A549 (cell line): ENCODE measurements around the gene SBF1. TPM values are rescaled to one million over a fixed set of nuclear protein-coding genes. Genes with fewer than 3 reads are reported as not detected.
A peak's percentile ranks its signal among the peaks of the same experiment; 100 is the strongest.

ENCODE experiments used
- ATAC-seq, 2 experiments: fragments of 200-7000 bp in 1 of 2; fragments of >200 bp in 1 of 2; cut with Nextera tagmentation in 1 of 2; cut with Tn5 transposase in 1 of 2; 3 replicates each; pipeline versions ENCODE4 v1.8.0 to v1.9.1; 2018 to 2020; ENCODE audit warnings: mild to moderate bottlenecking in 1 of 2, moderate library complexity in 1 of 2
- CTCF ChIA-PET: fragments of 300-600 bp; sonication (Branson Sonifier 250); formaldehyde crosslinking; extraction: SDS; loops from one replicate; lab custom pipeline; 2021; ENCODE audit warnings: antibody characterized with exemption, inconsistent platforms; lab: Yijun Ruan, JAX
- POLR2A ChIA-PET: fragments of 350-600 bp; formaldehyde crosslinking; extraction: SDS; loops from one replicate; lab custom pipeline; 2021; ENCODE audit warnings: antibody characterized with exemption, inconsistent platforms; lab: Yijun Ruan, JAX
- DNase-seq, 2 experiments: peaks; one replicate each; pipeline versions ENCODE4 v3.0.0 to v3.0.0-alpha.2; 2011 to 2016; ENCODE audit warnings: low read depth in 1 of 2, low spot score in 1 of 2
- FAIRE-seq: peaks from 2 replicates; lab custom pipeline; 2011; peaks lifted over from hg19 to GRCh38; lab: Jason Lieb, UNC
- H3K27ac ChIP-seq, 2 experiments: fragments of >200 bp; sonication (Bioruptor Twin); formaldehyde crosslinking; 3 replicates each; pipeline ENCODE4 v1.5.1; 2016 to 2017
- H3K4me1 ChIP-seq: fragments of >200 bp; sonication (Bioruptor Twin); formaldehyde crosslinking; 3 replicates; pipeline ENCODE4 v1.6.1; 2016
- H3K4me2 ChIP-seq: fragments of >200 bp; sonication (Bioruptor Twin); formaldehyde crosslinking; 3 replicates; pipeline ENCODE4 v1.6.1; 2016
- H3K4me3 ChIP-seq: fragments of >200 bp; sonication (Bioruptor Twin); formaldehyde crosslinking; 3 replicates; pipeline ENCODE4 v1.5.1; 2016
- H3K9me3 ChIP-seq: fragments of >200 bp; sonication (Bioruptor Twin); formaldehyde crosslinking; 3 replicates; pipeline ENCODE4 v1.6.1; 2016
- BHLHE40 ChIP-seq: IDR thresholded peaks from 2 replicates; pipeline ENCODE4 v1.6.1; 2012; ENCODE audit warnings: low read depth, low read length, inconsistent platforms
- CEBPB ChIP-seq, 2 experiments: fragments of >200 bp in 1 of 2; sonication (Bioruptor Twin) in 1 of 2; formaldehyde crosslinking in 1 of 2; IDR thresholded peaks; 2 replicates each; pipeline ENCODE4 v1.6.1; 2012 to 2016
- CHD2 ChIP-seq: fragments of 150-350 bp; IDR thresholded peaks from 2 replicates; pipeline ENCODE4 v1.6.1; 2014; ENCODE audit warnings: low read length; ENCODE audit not compliant: partially characterized antibody
- CHD4 ChIP-seq: fragments of 200-600 bp; sonication (generic); IDR thresholded peaks from 2 replicates; pipeline ENCODE4 v1.6.1; 2016; ENCODE audit warnings: antibody characterized with exemption, mild to moderate bottlenecking, borderline replicate concordance
- EHF ChIP-seq: fragments of 250-450 bp; sonication (Bioruptor Pico); IDR thresholded peaks from 2 replicates; pipeline ENCODE4 v1.5.0; 2020; ENCODE audit warnings: mild to moderate bottlenecking
- ESRRA ChIP-seq: fragments of 150-350 bp; IDR thresholded peaks from 2 replicates; pipeline ENCODE4 v1.6.1; 2014; ENCODE audit warnings: mild to moderate bottlenecking, low read length, borderline replicate concordance
- FOSL2 ChIP-seq, 2 experiments: fragments of 450-650 bp in 1 of 2; fragments of >200 bp in 1 of 2; sonication (Bioruptor Twin) in 1 of 2; formaldehyde crosslinking; IDR thresholded peaks; 2 replicates each; pipeline versions ENCODE4 v1.5.0 to v1.6.1; 2016 to 2020; ENCODE audit warnings: mild to moderate bottlenecking in 1 of 2, moderate library complexity in 1 of 2
- FOXS1 ChIP-seq: fragments of 250-450 bp; sonication (Bioruptor Pico); IDR thresholded peaks from 2 replicates; pipeline ENCODE4 v1.5.0; 2020; ENCODE audit warnings: mild to moderate bottlenecking, moderate library complexity
- GATA3 ChIP-seq: IDR thresholded peaks from 2 replicates; pipeline ENCODE4 v1.6.1; 2012; ENCODE audit warnings: borderline replicate concordance
- JUNB ChIP-seq: fragments of >200 bp; sonication (Bioruptor Twin); formaldehyde crosslinking; IDR thresholded peaks from 2 replicates; pipeline ENCODE4 v1.6.1; 2016
- PHF8 ChIP-seq: fragments of 200-600 bp; sonication (generic); IDR thresholded peaks from 2 replicates; pipeline ENCODE4 v1.6.1; 2016; ENCODE audit warnings: low read depth, mild to moderate bottlenecking, antibody characterized with exemption, moderate library complexity, borderline replicate concordance
- POLR2A ChIP-seq: IDR thresholded peaks from 2 replicates; pipeline ENCODE4 v1.6.1; 2012; ENCODE audit warnings: mild to moderate bottlenecking, low read length
- POLR2AphosphoS2 ChIP-seq: conservative IDR thresholded peaks from 2 replicates; pipeline ENCODE4 v1.6.1; 2012; ENCODE audit warnings: low read length, improper control_type of control experiment, inconsistent platforms
- SREBF2 ChIP-seq: fragments of 450-650 bp; IDR thresholded peaks from 2 replicates; pipeline ENCODE4 v1.6.1; 2014; ENCODE audit warnings: mild to moderate bottlenecking, moderate library complexity
- ZC3H11A ChIP-seq: fragments of 450-650 bp; IDR thresholded peaks from 2 replicates; pipeline ENCODE4 v1.6.1; 2014; ENCODE audit warnings: antibody characterized with exemption, mild to moderate bottlenecking
- WGBS: methylation state at CpG from one replicate; pipeline ENCODE4 v1.1.6; 2017; ENCODE audit errors: missing lambda C conversion rate; 5-methylcytosine and 5-hydroxymethylcytosine counted together
- polyA plus RNA-seq, 4 experiments: library from polyadenylated mRNA; depleted of rRNA in 3 of 4; stranded (reverse); fragments of >200 nt; fragmentation: RNase III in 1 of 4; extraction: RNeasy Plus Mini Kit Qiagen cat#74134 plus additional on column Dnase treatment in 1 of 4; gene quantifications; 2 replicates in 3 of 4; 3 replicates in 1 of 4; pipeline ENCODE4 v1.2.3, GENCODE V29; 2011 to 2017
- TF ChIP-seq, protein P1 (sequence below): IDR thresholded peaks from 2 replicates; pipeline ENCODE4 v1.6.1; 2012
- TF ChIP-seq, protein P2 (sequence below): fragments of >200 bp; sonication (Bioruptor Twin); formaldehyde crosslinking; IDR thresholded peaks from 3 replicates; pipeline ENCODE4 v1.5.1; 2016
- TF ChIP-seq, protein P3 (sequence below): fragments of 450-650 bp; IDR thresholded peaks from 2 replicates; pipeline ENCODE4 v1.6.1; 2014; ENCODE audit warnings: antibody characterized with exemption
- TF ChIP-seq, protein P4 (sequence below): IDR thresholded peaks from 2 replicates; pipeline ENCODE4 v1.6.1; 2012
- TF ChIP-seq, protein P5 (sequence below): fragments of 150-350 bp; IDR thresholded peaks from 2 replicates; pipeline ENCODE4 v1.6.1; 2014; ENCODE audit warnings: low read depth, mild to moderate bottlenecking, low read length
- TF ChIP-seq, protein P6 (sequence below): fragments of 250-450 bp; sonication (Bioruptor Pico); IDR thresholded peaks from 2 replicates; pipeline ENCODE4 v1.5.0; 2020; ENCODE audit warnings: low read depth, mild to moderate bottlenecking, moderate library complexity
- TF ChIP-seq, protein P7 (sequence below): fragments of >200 bp; sonication (Bioruptor Twin); formaldehyde crosslinking; IDR thresholded peaks from 3 replicates; pipeline ENCODE4 v1.6.1; 2016

The SBF1 gene
- polyA plus RNA-seq, 2 of the 4 experiments (the other 2 are of a cell fraction) = 9.6 to 23.0 TPM

DNA sequence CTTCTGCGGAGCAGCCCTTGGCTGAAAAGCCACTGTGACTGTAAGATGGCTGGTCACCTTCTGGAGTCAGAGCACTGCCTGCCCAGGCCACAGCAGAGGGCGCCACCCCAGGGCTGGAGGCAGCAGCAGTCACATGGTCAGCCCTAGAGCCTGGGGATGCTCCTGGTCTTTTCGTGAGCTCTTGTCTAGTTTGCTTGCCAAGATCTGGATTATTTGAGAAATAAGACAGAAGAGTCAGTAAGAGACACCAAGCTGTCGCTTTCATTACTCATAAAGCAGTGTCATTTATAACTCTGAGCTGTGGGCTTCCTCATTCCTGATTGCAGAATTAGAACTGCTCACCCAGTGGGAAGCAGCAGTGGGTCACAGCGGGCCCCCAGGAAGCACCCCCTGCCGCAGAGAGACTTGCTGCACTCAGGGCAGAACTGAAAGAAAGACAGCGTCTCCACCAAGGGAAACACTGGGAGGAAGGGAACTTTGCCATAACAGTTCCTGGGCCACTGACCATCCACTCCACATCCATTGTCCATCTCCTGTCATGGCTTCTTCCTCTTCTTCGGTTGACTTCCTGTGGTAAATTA lies 75.0 kb downstream of the SBF1 start (continued):
- TF ChIP-seq PHF8 (no peak), FOSL2 (IDR thresholded peaks at IDR 0.05) (no peak), FOSL2 (CRISPR knock-in tag; IDR thresholded peaks at IDR 0.05) (no peak), ESRRA (no peak), FOXS1 (CRISPR knock-in tag) (no peak), POLR2AphosphoS2 (no peak), CEBPB (IDR thresholded peaks at IDR 0.05) (no peak), SREBF2 (no peak)
- TF ChIP-seq, protein P1, sequence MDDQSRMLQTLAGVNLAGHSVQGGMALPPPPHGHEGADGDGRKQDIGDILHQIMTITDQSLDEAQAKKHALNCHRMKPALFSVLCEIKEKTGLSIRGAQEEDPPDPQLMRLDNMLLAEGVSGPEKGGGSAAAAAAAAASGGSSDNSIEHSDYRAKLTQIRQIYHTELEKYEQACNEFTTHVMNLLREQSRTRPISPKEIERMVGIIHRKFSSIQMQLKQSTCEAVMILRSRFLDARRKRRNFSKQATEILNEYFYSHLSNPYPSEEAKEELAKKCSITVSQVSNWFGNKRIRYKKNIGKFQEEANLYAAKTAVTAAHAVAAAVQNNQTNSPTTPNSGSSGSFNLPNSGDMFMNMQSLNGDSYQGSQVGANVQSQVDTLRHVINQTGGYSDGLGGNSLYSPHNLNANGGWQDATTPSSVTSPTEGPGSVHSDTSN = no peak
- TF ChIP-seq, protein P2, sequence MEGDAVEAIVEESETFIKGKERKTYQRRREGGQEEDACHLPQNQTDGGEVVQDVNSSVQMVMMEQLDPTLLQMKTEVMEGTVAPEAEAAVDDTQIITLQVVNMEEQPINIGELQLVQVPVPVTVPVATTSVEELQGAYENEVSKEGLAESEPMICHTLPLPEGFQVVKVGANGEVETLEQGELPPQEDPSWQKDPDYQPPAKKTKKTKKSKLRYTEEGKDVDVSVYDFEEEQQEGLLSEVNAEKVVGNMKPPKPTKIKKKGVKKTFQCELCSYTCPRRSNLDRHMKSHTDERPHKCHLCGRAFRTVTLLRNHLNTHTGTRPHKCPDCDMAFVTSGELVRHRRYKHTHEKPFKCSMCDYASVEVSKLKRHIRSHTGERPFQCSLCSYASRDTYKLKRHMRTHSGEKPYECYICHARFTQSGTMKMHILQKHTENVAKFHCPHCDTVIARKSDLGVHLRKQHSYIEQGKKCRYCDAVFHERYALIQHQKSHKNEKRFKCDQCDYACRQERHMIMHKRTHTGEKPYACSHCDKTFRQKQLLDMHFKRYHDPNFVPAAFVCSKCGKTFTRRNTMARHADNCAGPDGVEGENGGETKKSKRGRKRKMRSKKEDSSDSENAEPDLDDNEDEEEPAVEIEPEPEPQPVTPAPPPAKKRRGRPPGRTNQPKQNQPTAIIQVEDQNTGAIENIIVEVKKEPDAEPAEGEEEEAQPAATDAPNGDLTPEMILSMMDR = peak; percentile 39
- TF ChIP-seq, protein P3, sequence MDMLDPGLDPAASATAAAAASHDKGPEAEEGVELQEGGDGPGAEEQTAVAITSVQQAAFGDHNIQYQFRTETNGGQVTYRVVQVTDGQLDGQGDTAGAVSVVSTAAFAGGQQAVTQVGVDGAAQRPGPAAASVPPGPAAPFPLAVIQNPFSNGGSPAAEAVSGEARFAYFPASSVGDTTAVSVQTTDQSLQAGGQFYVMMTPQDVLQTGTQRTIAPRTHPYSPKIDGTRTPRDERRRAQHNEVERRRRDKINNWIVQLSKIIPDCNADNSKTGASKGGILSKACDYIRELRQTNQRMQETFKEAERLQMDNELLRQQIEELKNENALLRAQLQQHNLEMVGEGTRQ = peak; percentile 32; the same call in 1 of the 2 replicates
- TF ChIP-seq, protein P4, sequence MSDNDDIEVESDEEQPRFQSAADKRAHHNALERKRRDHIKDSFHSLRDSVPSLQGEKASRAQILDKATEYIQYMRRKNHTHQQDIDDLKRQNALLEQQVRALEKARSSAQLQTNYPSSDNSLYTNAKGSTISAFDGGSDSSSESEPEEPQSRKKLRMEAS = 0 out of 2 replicates have a peak, but pooled peaks have one; percentile 26

DNA sequence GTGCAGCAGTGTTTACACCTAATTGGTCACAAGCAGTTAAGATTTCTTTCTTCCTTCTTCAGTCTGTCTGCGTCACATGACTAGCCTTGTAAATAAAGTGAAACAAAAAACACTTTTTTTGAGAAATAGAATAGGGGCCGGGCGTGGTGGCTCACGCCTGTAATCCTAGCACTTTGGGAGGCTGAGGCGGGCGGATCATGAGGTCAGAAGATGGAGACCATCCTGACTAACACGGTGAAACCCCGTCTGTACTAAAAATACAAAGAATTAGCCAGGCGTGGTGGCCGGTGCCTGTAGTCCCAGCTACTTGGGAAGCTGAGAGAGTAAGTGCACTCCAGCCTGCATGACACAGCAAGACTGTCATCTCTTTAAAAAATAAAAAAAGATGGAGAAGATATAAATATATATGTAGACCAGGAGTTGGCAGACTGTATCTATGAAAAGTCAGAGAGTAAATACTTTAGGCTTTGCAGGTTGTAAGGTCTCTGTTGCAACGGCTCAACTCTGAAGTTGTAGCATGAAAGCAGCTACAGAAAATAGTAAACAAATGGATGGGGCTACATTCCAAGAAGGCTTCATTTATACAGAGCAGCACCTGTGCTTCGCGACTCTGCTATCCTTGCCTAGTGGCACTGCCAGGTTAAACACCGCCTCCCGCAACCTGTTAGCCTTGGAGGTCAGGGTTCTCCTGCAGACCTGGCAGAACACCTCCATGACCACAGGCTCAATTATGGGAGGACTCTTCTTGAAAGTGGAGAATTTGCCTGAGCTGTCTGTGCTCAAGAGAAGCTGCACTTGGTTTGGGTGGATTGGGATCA lies 75.8 kb downstream of the SBF1 start:
- Histone ChIP-seq H3K27ac (0 out of 6 replicates have a peak overlapping the region, but pooled peaks of 1 of the 2 experiments have one; percentile 30), H3K4me2 (no peak overlapping the region), H3K4me1 (peaks cover 35% of the 10 kb centered on the region), H3K9me3 (no peaks in the 10 kb centered on the region), H3K4me3 (no peak overlapping the region)
- peak; percentile 10 to 11; a peak in 3 of 6 replicates for ATAC-seq
- ChIA-PET CTCF (interaction anchor here (0.8 to 1.9 kb wide), 5 partner anchors 9 to 179 kb away, joined by 3 to 5 read pairs (median 3); no protein-coding TSS in a partner anchor), POLR2A (no interaction called here)
- TF ChIP-seq BHLHE40 = no peak
- no peak for TF ChIP-seq GATA3
- TF ChIP-seq EHF (CRISPR knock-in tag) = no peak
- no peak for TF ChIP-seq CHD2
- TF ChIP-seq, protein P5, sequence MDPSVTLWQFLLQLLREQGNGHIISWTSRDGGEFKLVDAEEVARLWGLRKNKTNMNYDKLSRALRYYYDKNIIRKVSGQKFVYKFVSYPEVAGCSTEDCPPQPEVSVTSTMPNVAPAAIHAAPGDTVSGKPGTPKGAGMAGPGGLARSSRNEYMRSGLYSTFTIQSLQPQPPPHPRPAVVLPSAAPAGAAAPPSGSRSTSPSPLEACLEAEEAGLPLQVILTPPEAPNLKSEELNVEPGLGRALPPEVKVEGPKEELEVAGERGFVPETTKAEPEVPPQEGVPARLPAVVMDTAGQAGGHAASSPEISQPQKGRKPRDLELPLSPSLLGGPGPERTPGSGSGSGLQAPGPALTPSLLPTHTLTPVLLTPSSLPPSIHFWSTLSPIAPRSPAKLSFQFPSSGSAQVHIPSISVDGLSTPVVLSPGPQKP = no peak
- no peak for TF ChIP-seq JUNB
- TF ChIP-seq, protein P6, sequence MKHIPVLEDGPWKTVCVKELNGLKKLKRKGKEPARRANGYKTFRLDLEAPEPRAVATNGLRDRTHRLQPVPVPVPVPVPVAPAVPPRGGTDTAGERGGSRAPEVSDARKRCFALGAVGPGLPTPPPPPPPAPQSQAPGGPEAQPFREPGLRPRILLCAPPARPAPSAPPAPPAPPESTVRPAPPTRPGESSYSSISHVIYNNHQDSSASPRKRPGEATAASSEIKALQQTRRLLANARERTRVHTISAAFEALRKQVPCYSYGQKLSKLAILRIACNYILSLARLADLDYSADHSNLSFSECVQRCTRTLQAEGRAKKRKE (CRISPR knock-in tag) = no peak
- TF ChIP-seq POLR2A = no peak
- TF ChIP-seq, protein P2 = no peak
- TF ChIP-seq, protein P7, sequence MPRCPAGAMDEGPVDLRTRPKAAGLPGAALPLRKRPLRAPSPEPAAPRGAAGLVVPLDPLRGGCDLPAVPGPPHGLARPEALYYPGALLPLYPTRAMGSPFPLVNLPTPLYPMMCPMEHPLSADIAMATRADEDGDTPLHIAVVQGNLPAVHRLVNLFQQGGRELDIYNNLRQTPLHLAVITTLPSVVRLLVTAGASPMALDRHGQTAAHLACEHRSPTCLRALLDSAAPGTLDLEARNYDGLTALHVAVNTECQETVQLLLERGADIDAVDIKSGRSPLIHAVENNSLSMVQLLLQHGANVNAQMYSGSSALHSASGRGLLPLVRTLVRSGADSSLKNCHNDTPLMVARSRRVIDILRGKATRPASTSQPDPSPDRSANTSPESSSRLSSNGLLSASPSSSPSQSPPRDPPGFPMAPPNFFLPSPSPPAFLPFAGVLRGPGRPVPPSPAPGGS = no peak
- no peak for TF ChIP-seq POLR2AphosphoS2
- TF ChIP-seq, protein P4 = no peak
- TF ChIP-seq ZC3H11A = no peak
- no peak for TF ChIP-seq CHD4
- no peak for TF ChIP-seq ESRRA
- no peak for FAIRE-seq
- 60% methylated on average over 13 of the region's 15 CpGs for WGBS
- peak in 1 of 2 experiments; percentile 7 for DNase-seq
